GM12891 (cell line): ENCODE measurements around the gene PAEP.

Source experiments
- DNase-seq: peaks from one replicate; pipeline ENCODE4 v3.0.0; 2011; ENCODE audit warnings: low spot score; ENCODE audit not compliant: insufficient read length
- FAIRE-seq: peaks from 2 replicates; lab custom pipeline; 2011; peaks lifted over from hg19 to GRCh38; lab: Jason Lieb, UNC
- PAX5 ChIP-seq: IDR thresholded peaks from 2 replicates; pipeline ENCODE4 v1.6.1; 2011; ENCODE audit warnings: low read length, moderate library complexity, mild to moderate bottlenecking; ENCODE audit not compliant: insufficient read depth, severe bottlenecking
- POLR2A ChIP-seq: IDR thresholded peaks from 2 replicates; pipeline ENCODE4 v1.6.1; 2011; ENCODE audit warnings: low read depth, low read length, control low read depth
- POLR2AphosphoS5 ChIP-seq: IDR thresholded peaks from 2 replicates; pipeline ENCODE4 v1.6.1; 2011; ENCODE audit warnings: low read depth, low read length, control low read depth
- POU2F2 ChIP-seq: IDR thresholded peaks from 2 replicates; pipeline ENCODE4 v1.6.1; 2011; ENCODE audit warnings: low read depth, mild to moderate bottlenecking, control low read depth, low read length, moderate library complexity
- SPI1 ChIP-seq: IDR thresholded peaks from 2 replicates; pipeline ENCODE4 v1.6.1; 2011; ENCODE audit warnings: low read depth, low read length, control low read depth
- TAF1 ChIP-seq: IDR thresholded peaks from 2 replicates; pipeline ENCODE4 v1.6.1; 2011; ENCODE audit warnings: low read depth, low read length, control low read depth

The PAEP gene

GRCh38 chr9:135565141-135565628 lies 3.6 kb downstream of the PAEP start:
- no peak for TF ChIP-seq TAF1
- no peak for TF ChIP-seq POLR2A
- no peak for TF ChIP-seq PAX5
- no peak for TF ChIP-seq POU2F2
- TF ChIP-seq SPI1 = no peak
- no peak for TF ChIP-seq POLR2AphosphoS5
- DNase-seq = no peak
- no peak for FAIRE-seq

DNA sequence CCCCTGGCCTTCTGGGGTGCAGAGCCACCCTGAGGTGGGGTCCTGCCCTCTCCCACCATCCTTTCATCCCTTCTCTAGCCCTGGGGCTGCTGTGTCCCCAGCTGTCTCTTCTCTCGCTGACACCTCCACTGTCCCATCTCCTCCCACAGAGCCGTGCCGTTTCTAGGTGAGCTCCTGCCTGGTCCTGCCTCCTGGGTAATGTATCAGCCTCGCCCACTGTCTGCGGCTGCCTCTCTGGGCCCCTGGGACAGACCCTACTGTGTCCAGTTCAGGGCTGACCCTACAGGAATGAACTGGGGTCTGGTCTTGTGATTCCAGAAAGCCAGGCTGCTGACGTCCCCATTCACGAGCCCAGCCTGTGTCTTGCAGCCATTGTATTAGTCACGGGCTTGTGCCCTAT lies 4.1 kb downstream of the PAEP start:
- DNase-seq = no peak
- TF ChIP-seq TAF1 = no peak
- no peak for TF ChIP-seq POU2F2
- no peak for TF ChIP-seq POLR2AphosphoS5
- TF ChIP-seq POLR2A = no peak
- no peak for TF ChIP-seq PAX5
- TF ChIP-seq SPI1 = no peak
- FAIRE-seq = no peak

GRCh38 chr9:135566552-135566951 lies 5.0 kb downstream of the PAEP start:
- TF ChIP-seq POLR2AphosphoS5 = no peak
- TF ChIP-seq POU2F2 = no peak
- no peak for TF ChIP-seq SPI1
- TF ChIP-seq PAX5 = no peak
- no peak for TF ChIP-seq POLR2A
- no peak for TF ChIP-seq TAF1
- FAIRE-seq (no peak), DNase-seq (no peak)

- DNase-seq (no peak), FAIRE-seq (no peak)
- no peak for TF ChIP-seq POLR2A
- TF ChIP-seq POU2F2 = no peak
- TF ChIP-seq TAF1 = no peak
- no peak for TF ChIP-seq PAX5
- no peak for TF ChIP-seq SPI1
- TF ChIP-seq POLR2AphosphoS5 = no peak
Measured at GRCh38 chr9:135567311-135567710, 5.8 kb downstream of the PAEP start.

DNA sequence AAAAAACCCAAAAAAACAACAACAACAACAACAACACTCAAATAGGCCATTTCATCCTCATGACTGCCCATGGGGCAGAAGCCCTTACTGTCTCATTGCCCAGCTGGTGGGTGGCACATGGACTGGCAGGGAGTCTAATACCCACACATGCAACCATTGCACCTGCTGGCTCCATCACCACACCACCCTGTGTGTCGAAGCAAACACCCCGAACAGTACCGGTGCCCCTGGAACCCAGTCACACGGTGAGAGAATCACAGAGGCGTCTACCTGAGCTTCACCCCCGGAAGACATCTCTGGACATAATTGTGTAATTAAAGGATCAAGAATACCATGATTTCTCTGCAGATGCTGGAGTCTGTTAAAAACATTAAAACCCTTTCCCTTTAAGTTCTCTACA lies 6.5 kb downstream of the PAEP start:
- TF ChIP-seq PAX5 = no peak
- no peak for TF ChIP-seq POLR2A
- TF ChIP-seq POU2F2 = no peak
- FAIRE-seq (no peak), DNase-seq (no peak)

GRCh38 chr9:135570456-135570855 lies 8.9 kb downstream of the PAEP start:
- TF ChIP-seq SPI1 (no peak), POLR2AphosphoS5 (no peak), PAX5 (no peak), TAF1 (no peak), POLR2A (no peak), POU2F2 (no peak)
- DNase-seq = no peak
- FAIRE-seq = no peak

GRCh38 chr9:135572233-135572632 lies 10.7 kb downstream of the PAEP start:
- DNase-seq (no peak), FAIRE-seq (no peak)
- no peak for TF ChIP-seq TAF1
- TF ChIP-seq POLR2A = no peak
- TF ChIP-seq POU2F2 = no peak
- no peak for TF ChIP-seq SPI1
- TF ChIP-seq PAX5 = no peak
- TF ChIP-seq POLR2AphosphoS5 = no peak

GRCh38 chr9:135573124-135573523 lies 11.6 kb downstream of the PAEP start:
- TF ChIP-seq PAX5 = no peak
- no peak for TF ChIP-seq POLR2A
- TF ChIP-seq TAF1 = no peak
- TF ChIP-seq POU2F2 = no peak
- no peak for TF ChIP-seq POLR2AphosphoS5
- no peak for TF ChIP-seq SPI1
- DNase-seq (no peak), FAIRE-seq (no peak)

DNA sequence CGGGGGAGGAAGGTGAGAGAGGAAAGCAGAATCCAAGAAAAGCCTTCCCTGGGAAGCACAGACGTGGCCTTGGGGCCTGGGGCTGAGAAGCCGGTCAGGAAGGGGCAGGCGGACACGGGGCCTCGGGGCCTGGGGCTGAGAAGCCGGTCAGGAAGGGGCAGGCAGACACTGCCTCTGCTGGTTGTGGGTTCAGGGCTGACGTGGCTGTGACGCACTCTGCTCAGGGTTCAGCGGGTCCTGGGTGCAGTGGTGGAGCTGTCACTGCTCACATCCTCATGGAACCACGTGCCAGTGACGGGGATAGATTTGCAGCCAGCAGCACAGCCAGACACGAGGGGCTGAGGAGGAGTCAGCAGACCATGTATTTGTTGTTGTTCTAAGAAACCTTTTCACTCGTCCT lies 12.8 kb downstream of the PAEP start:
- FAIRE-seq (no peak), DNase-seq (no peak)
- TF ChIP-seq PAX5 (no peak), POLR2A (no peak), SPI1 (no peak), POU2F2 (no peak), POLR2AphosphoS5 (no peak), TAF1 (no peak)

DNA sequence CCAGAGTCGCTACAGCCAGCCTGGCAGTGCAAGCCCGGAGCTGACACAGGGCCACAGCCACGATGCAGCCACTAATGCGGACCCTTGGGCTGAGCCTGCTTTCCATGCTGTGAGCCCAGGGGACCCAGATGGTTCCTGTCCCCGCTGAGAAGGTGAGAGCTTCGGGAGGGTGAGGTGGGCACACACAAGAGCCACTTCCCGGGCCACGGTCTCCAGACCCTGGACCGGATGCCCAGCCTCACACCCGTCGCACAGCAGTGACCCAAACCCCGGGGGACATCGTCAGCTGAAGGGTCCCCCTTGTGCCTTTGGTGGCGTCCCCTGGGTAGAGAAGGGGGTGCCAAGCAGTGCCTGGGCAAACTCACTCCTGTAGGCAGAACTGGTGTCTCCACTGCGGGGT lies 13.4 kb downstream of the PAEP start:
- DNase-seq (no peak), FAIRE-seq (no peak)
- TF ChIP-seq POU2F2 (no peak), TAF1 (no peak), PAX5 (no peak), POLR2A (no peak), POLR2AphosphoS5 (no peak), SPI1 (no peak)

DNA sequence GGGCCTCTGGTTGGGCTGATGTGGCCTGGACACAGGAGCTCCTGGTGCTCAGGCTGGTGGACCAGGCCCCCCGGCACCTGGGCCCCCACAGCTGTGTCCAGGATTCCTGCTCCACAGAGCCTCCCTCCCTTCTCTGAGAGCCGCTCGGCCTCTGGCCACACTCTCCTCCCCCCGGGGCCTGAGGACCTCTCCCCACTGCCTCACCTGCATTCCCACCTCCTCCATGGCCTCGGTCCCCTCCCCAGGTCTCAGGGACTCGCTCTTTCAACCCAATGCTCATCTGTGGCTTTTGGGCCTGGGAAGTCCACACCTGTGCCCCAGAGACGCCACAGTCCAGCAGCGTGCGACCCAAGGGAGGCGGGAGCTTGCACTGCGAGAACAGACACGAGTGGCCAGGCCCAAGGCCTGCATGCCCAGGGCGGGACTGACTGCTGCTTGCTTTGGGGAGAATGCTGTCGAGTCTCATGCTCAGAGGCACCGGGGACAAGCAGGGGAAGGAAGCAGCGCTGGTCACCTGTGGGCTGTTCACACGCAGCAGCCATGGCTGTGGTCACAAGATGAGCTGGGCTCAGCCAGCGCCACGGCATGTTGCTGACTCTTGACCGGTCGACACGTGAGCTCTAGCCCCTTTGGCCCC lies 14.6 kb downstream of the PAEP start:
- DNase-seq (no peak), FAIRE-seq (no peak)
- TF ChIP-seq PAX5 = no peak
- TF ChIP-seq TAF1 = no peak
- TF ChIP-seq SPI1 = no peak
- no peak for TF ChIP-seq POLR2AphosphoS5
- TF ChIP-seq POU2F2 = no peak
- no peak for TF ChIP-seq POLR2A
